Colonic mucosa (tissue), 4 donors: Measurements from ENCODE around the gene ARHGAP26. TPM values are rescaled to one million over a fixed set of nuclear protein-coding genes. Genes with fewer than 3 reads are reported as not detected.

Experiments
- DNase-seq: peaks from one replicate; pipeline ENCODE4 v3.0.0-alpha.2; 2020
- H3K27ac ChIP-seq: fragments of 200-600 bp; one replicate; pipeline ENCODE4 v1.8.0; 2021
- H3K27me3 ChIP-seq: fragments of 200-600 bp; one replicate; pipeline ENCODE4 v1.8.0; 2021
- H3K36me3 ChIP-seq: fragments of 200-600 bp; one replicate; pipeline ENCODE4 v1.8.0; 2021
- H3K4me1 ChIP-seq: fragments of 200-600 bp; one replicate; pipeline ENCODE4 v1.8.0; 2021; ENCODE audit warnings: mild to moderate bottlenecking
- H3K4me3 ChIP-seq: fragments of 200-600 bp; one replicate; pipeline ENCODE4 v1.8.0; 2021
- H3K9ac ChIP-seq, 2 donors: one replicate each; pipeline ENCODE4 v1.7.0; 2013; ENCODE audit warnings: control low read depth in 2 of 2, low read depth in 2 of 2, low read length in 2 of 2
- H3K9me3 ChIP-seq: fragments of 200-600 bp; one replicate; pipeline ENCODE4 v1.8.0; 2021
- intact Hi-C: fragments of 100-400 bp; cut with DNase I; formaldehyde crosslinking; loops from one replicate; pipeline ENCODE4 v1.14.1; 2022
- total RNA-seq, 2 donors: library from RNA; stranded (reverse); fragmentation: NEBNext Ultra II Directional in 1 of 2; extraction: Animal tissue kit (Norgen Biotek cat#: 25700) in 1 of 2; gene quantifications; one replicate each; pipeline ENCODE4 v1.2.1, GENCODE V29; 2021
- TF ChIP-seq, protein P1 (sequence below): fragments of 200-600 bp; IDR thresholded peaks from one replicate; pipeline ENCODE4 v1.8.0; 2022; ENCODE audit warnings: antibody characterized with exemption, mild to moderate bottlenecking
- donor health status: healthy.
- donor health status: DM: no; HTN: no; CAD: no.
- donor health status: DM: no; HTN: no; CAD: no.

ARHGAP26 gene
- total RNA-seq, 2 donors from 2014 or later: 59.1 to 74.0 TPM

DNA sequence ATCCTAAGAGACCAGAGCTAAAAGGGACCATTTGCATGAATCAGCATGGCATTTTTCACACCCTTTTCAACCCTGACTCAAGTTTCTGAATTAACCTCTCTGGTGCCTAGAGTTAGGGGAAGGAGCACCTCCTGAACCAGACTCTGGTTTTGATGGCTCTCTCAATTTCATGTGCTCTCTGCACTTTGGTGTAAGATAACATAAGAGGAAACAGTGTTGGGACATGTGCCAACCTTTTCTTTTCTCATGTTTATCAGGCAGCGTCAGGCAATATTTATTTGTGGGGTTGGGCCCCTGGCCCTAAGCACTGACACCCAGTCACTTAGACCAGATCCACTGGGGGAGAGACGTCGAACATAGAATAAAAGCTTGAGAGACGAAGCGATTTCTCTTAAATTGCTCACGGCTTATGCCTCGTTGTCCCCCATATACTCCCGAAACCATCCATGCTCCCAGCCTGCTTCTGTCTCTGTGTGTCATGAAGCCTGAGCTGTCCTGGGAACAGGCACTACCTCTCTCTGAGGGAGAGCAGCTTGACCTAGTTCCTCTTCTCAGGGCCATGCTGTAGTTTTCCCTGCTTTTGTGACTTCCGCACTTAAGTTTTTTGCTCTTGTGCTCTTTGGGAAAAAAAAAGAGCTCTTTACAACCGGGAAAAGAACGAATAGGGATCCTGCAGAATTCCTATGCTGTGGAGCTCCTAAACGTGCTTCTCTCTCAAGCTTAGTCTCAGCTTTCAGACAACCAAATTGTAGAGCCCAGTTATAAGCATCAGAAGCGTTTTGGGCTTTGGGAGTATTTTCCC is 437.6 kb downstream of the ARHGAP26 start:
- intact Hi-C loops: no loop called here
- DNase-seq: no peak
- no peak overlapping the region for H3K4me3 ChIP-seq
- TF ChIP-seq, protein P1, sequence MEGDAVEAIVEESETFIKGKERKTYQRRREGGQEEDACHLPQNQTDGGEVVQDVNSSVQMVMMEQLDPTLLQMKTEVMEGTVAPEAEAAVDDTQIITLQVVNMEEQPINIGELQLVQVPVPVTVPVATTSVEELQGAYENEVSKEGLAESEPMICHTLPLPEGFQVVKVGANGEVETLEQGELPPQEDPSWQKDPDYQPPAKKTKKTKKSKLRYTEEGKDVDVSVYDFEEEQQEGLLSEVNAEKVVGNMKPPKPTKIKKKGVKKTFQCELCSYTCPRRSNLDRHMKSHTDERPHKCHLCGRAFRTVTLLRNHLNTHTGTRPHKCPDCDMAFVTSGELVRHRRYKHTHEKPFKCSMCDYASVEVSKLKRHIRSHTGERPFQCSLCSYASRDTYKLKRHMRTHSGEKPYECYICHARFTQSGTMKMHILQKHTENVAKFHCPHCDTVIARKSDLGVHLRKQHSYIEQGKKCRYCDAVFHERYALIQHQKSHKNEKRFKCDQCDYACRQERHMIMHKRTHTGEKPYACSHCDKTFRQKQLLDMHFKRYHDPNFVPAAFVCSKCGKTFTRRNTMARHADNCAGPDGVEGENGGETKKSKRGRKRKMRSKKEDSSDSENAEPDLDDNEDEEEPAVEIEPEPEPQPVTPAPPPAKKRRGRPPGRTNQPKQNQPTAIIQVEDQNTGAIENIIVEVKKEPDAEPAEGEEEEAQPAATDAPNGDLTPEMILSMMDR: no peak
- H3K36me3 ChIP-seq: no peaks in the 10 kb centered on the region
- no peaks in the 10 kb centered on the region for H3K9me3 ChIP-seq
- H3K4me1 ChIP-seq: no peaks in the 10 kb centered on the region
- peak overlapping the region; percentile 17 for H3K27ac ChIP-seq
- H3K9ac ChIP-seq: no peak overlapping the region
- no peaks in the 10 kb centered on the region for H3K27me3 ChIP-seq

- Histone ChIP-seq H3K27me3 (no peaks in the 10 kb centered on the region), H3K4me1 (no peaks in the 10 kb centered on the region), H3K9me3 (no peaks in the 10 kb centered on the region), H3K9ac (no peak overlapping the region), H3K36me3 (no peaks in the 10 kb centered on the region), H3K4me3 (no peak overlapping the region), H3K27ac (peak overlapping the region; percentile 17)
- TF ChIP-seq, protein P1: no peak
- DNase-seq: no peak
- intact Hi-C loops: no loop called here
Measured at GRCh38 chr5:143208365-143208641, 438.1 kb downstream of the ARHGAP26 start.

DNA sequence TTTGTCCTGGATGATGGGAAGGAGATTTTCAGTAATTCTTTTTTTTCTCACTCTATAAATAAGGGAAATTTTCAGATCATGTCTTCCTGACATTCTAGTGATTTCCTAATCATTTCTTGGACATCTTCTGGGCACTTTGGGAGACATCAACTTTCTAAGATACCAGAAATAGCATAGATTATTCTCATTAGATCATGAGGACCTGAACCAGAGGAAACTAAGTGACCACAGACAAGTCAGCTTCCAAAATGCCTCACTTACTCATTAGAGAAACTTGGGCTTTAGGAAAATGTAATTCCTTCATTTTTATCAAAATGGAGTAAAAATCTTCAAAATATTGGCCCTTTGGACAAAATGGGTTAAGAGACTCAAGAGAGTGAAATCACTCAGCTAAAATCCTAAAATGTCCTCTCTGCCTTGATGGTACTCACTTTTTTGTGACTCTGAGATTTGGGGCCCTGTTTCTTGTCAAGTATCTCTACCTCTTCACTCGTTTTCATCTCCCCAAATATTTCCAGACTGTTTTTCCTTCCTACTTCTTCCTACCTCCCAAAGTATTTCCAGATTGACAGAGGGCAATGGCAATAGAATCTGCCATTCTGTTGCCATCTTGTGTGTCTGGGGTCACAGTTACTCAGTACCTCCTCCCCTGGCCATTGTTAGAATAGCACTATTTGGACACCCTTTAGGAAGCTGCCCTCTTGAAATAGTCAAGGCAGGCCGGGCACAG is 438.8 kb downstream of the ARHGAP26 start:
- H3K36me3 ChIP-seq: no peaks in the 10 kb centered on the region
- no peak overlapping the region for H3K27ac ChIP-seq
- TF ChIP-seq, protein P1: no peak
- DNase-seq: no peak
- no peak overlapping the region for H3K4me3 ChIP-seq
- H3K9ac ChIP-seq: no peak overlapping the region
- H3K4me1 ChIP-seq: no peaks in the 10 kb centered on the region
- no peaks in the 10 kb centered on the region for H3K27me3 ChIP-seq
- H3K9me3 ChIP-seq: no peaks in the 10 kb centered on the region
- intact Hi-C loops: no loop called here

GRCh38 chr5:143209881-143210395 is 439.8 kb downstream of the ARHGAP26 start:
- intact Hi-C loops: no loop called here
- Histone ChIP-seq H3K27ac (no peak overlapping the region), H3K9ac (no peak overlapping the region), H3K4me3 (no peak overlapping the region), H3K27me3 (no peaks in the 10 kb centered on the region), H3K4me1 (no peaks in the 10 kb centered on the region), H3K36me3 (no peaks in the 10 kb centered on the region), H3K9me3 (no peaks in the 10 kb centered on the region)
- no peak for DNase-seq
- TF ChIP-seq, protein P1: no peak

DNA sequence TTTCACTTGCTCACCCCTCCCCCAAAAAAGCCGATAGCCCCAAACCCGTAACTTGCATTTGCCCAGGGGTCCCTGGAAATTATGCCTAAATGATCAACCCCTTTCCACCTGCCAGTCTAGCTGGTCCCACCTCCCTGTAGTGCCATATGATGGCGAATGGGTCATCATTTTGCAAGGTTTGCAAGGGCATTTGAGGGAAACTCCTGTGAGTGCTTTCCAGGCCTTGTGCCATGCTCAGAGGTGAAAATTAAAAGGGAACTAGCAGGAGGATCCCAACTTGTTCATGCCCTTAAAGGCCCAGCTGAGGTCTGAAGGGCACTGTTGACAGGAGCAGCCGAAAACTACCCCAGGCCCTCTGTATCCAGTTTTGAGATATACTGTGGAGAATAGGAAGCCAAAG is 440.4 kb downstream of the ARHGAP26 start:
- Histone ChIP-seq H3K4me3 (no peak overlapping the region), H3K27me3 (no peaks in the 10 kb centered on the region), H3K9me3 (no peaks in the 10 kb centered on the region), H3K4me1 (no peaks in the 10 kb centered on the region), H3K9ac (no peak overlapping the region), H3K27ac (no peak overlapping the region), H3K36me3 (no peaks in the 10 kb centered on the region)
- TF ChIP-seq, protein P1: no peak
- no peak for DNase-seq
- intact Hi-C loops: no loop called here
